HG02981 (cell line): ENCODE measurements around the gene DNAI1.

Experiments
- ATAC-seq: cut with Tn5 transposase; IDR thresholded peaks from one replicate; pipeline ENCODE4 v1.9.1; 2021; ENCODE audit warnings: mild to moderate bottlenecking, moderate library complexity; ENCODE audit not compliant: unreplicated experiment

The DNAI1 gene

DNA sequence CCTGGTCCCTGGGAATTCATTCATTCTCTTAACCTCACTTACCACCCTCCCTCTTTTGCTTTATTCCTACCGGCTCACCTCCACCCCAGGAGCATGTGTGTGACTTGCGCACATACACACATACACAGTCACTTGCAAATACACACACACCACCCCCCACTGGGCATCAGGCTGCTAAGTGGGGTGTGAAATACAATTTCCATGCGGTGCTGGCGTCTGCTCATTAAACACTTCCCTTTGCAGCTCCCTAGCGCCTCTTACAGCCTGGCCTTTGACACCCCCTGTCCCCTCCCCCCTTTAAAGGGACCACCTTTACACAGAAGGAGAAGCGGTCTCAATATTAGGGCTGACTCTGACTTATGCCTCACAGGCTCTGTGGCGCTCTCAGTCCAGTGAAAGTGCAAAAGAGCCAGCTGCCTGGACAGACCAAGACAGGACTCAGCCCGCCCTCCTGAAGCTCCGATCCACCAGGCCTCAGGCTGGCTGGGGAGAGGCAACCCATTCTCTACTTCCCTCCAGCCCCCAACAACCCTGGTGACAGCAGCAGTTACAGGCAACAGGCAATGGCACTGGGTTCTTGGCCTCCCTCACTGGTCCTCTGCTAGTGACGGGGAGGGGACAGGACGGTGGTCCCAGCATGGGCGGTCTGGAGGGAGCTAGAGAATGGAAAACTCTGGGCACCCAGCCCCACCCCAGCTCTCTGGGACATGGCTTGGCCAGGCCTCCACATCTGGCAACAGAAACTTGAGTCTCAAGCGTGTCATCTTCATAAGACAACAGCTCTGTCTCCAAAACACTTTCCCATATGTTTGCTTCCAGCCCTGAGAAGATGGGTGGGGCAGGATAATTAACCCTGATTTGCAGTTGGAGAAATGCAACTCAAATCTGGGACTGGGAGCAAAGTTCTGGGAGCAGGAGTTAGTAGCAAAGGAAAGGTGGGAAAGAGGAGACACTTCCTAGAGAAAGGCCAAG is 52.2 kb downstream of the DNAI1 start:
- no peak for ATAC-seq

DNA sequence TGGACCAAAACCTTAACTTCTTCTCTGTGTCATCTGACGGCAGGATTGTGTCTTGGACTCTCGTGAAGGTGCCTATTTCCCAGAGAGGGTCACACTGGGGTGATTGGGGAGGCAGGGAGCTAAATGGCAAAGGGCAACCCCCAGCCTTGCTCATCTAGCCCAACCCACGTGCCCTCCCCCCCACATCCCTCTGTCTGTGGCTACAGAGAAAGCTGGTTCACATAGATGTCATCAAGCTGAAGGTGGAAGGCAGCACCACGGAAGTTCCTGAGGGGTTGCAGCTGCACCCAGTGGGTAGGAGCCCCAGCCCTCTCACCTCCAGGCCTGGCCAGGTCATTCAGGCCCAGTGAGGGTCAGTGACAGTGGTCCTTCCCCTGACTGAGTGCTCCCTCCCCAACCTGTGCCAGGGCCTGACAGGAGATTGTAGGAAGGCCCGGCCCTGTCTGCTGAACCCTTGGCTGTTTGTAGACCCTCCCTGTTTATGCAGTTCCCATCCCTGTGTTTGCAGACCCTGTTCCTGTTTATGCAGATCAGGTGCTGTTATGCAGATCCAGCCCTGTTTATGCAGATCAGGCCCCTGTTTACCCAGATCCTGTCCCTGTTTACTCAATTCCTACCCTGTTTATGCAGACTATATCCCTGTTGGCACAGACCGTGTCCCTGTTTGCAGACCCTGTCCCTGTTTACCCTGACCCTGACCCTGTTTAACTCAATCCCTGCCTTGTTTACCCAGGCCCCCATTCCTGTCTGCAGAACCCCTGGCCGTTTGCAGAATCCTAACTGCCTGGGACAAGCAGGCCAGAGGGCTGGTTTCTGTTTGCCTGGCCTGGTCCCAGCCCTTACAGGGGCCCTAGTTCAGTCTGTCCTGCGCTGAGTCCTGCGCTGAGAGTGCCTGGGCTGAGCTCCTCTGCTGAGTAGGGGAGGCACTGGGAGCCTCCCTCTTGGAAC is 53.8 kb downstream of the DNAI1 start:
- no peak for ATAC-seq

DNA sequence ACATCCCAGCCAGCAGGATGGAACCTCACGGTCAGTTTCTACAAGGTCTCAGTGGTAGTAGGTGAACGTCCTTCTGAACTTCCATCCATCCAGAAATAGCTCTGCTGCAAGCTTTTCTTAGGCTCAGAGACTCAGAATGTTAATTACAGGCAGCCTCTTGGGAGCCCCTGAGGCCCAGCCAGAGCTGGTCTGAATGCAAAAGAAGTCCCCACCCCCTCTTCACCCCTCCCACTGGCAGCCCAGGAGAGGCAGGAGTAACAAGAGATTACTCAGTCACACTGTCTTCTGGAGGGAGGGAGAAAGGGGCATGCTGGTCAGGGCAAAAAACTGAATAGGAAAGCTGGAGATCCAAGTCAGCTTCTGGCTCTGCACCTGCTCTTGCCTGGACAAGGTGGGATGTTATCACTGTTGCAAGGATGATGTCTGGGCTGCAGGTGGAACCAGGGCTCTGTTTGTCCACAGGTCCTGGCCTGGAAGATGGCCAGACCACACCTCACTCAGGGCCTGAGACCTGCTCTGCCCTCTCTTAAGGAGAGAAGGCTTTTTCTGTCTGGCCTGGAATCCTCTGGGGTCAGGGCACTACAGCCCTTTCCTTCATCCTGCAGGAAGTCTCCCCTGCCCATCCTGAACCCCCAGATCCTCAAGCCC is 55.1 kb downstream of the DNAI1 start:
- ATAC-seq: no peak

DNA sequence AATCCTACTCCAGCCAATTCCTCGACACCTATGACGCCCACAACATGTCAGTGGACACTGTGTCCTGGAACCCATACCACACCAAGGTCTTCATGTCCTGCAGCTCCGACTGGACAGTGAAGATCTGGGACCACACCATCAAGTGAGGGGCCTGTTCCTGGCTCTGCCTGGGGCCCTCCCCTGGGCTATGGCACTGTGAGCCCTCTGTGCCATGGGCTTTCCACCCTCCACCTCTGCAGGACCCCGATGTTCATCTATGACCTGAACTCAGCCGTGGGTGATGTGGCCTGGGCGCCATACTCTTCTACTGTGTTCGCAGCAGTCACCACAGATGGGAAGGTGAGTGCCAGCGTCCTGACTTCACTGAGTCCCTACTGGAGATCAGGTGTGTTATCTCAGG is 55.8 kb downstream of the DNAI1 start:
- ATAC-seq: no peak

DNA sequence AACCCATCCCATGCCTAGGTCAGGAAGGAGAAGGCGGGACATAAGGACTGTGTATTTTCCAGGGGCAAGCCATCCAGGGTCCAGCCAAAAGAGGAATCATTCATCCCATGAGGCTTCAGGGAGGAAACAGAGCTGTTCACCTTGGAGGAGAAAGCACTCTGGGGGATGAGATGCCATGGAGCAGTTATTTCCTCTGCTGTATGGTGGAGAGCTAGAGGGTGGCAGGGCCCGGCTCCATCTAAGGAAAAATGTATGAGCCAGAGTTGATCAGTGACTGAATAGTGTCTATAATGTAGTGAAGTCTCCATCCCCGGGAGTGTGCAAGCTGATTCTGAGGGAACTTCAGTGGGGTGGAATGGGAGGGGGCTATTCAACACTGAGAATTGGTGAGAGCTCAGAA is 56.2 kb downstream of the DNAI1 start:
- ATAC-seq: no peak

DNA sequence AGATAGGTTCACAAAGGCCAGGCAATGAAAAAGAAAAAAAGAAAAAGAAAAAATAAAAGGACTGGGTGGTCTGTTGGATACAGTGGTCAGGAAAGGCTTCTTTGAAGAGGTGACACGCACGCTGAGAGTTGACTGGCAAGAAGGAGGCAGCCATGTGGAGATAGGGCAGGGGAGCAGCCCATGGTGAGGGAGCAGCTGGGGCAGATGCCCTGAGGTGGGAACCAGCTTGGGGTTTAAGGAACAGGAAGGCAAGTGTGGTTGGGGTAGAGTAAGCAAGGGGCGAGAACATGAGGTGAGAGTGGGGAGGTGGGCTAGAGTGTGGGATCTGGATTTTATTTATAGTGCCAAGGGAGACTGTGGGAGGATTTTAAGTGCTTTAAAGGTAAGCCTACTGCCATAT is 57.4 kb downstream of the DNAI1 start:
- ATAC-seq: no peak

DNA sequence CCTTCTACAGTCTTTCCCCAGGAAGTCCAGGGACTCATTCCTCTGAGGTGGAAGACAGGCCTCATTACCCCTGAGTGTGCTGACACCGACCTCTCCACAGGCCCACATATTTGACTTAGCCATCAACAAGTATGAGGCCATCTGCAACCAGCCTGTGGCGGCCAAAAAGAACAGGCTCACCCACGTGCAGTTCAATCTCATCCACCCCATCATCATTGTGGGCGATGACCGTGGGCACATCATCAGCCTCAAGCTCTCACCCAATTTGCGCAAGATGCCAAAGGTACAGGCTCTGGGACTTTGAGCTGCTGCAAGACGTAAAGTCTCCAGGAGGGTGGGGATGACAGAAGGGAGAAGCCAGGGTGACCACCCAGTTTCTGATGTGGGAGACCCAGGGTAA is 58.6 kb downstream of the DNAI1 start:
- no peak for ATAC-seq

DNA sequence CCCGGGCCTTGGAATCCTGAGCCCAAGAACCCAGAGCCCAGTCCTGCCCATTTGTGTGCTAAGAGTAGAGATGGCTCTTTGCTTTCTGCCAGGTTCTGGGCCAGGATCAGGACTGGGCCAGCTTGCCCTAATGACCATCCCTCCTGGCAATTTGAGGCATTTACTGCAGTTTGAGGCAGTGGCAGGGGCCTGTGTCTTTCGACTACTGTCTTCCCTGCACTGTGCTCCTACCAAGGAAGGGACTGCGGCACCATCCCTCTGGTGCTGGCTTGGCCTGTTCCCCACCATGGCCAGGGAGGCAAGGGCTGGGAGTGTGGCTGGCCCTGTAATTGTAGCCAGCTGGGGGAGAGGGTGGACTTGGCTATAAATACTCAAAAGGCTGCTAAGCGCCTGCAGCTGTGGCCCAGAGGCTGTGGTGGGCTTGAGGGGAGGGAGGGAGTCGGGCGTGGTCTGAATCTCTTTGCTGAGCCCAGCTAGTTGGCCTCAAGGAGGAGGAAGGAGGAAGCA is 59.6 kb downstream of the DNAI1 start:
- ATAC-seq: no peak

DNA sequence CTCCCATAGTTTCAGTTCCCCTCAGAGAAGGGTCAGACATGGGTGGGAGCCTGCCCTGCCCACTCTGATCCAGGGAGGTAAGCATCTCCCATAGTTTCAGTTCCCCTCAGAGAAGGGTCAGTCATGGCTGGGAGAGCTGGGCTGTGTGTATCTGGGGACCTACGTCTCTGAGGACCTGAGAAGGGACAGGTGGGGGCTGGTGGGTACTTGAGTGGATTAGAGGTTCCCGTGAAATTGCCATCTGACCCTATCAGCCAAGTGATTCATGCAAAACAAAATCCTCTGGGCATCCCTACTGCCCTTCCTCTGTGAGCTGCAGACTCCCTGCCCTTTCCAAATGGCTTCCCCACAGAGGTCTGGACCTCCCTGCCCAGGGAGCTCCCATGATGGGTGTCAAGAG is 60.3 kb downstream of the DNAI1 start:
- ATAC-seq: no peak

DNA sequence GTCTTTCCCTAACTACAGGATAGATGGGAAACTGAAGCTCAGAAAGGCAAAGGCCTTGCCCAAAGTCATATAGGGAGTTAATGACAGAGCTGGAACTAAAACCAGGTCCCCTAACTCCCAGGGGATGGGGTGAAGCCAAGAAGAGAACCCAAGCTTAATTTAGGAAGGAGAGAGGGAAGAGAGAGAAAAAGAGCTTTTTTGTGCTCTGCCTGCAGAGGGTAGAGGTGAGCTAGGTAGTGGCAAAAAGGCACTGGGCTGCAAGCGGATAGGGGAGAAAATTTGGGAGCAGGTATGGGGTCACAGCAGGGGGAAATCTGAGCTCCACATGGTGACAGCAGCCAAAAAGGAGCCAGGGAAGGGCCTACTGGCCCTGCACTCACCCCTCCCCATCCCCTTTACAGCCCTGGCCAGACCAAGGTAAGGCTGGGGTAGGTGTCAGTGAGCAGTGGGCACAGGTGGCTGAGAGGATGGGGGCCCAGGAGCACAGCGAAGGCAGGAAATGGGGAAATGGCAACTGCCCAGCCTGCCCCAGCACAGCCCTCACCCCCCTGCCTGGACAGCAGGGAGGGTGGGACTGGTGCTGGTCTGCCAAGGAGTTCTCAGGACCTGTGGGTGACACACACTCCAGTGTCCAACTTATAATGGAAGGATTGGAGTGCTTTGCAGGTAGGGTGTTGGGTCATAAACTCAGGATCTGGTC is 60.9 kb downstream of the DNAI1 start:
- ATAC-seq: no peak

DNA sequence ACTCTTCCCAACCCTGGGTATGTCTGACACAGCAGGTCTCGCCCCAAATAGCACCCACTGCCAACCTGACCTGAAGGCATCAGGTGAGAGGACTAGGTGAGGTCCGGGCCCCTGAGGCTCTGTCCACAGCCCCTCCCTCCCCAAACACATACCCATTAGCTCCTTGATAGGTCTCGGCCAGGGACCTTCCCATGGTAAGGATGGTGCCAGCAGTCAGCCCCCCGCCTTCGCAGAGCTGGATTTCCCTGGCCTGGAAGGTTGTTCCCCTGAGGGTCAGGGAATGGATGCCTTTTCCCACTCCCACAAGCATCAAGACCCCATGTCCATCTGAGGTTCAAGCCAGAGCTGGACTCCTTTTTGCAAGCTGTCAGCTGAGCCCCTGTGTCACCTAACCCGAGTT is 61.5 kb downstream of the DNAI1 start:
- ATAC-seq: no peak

DNA sequence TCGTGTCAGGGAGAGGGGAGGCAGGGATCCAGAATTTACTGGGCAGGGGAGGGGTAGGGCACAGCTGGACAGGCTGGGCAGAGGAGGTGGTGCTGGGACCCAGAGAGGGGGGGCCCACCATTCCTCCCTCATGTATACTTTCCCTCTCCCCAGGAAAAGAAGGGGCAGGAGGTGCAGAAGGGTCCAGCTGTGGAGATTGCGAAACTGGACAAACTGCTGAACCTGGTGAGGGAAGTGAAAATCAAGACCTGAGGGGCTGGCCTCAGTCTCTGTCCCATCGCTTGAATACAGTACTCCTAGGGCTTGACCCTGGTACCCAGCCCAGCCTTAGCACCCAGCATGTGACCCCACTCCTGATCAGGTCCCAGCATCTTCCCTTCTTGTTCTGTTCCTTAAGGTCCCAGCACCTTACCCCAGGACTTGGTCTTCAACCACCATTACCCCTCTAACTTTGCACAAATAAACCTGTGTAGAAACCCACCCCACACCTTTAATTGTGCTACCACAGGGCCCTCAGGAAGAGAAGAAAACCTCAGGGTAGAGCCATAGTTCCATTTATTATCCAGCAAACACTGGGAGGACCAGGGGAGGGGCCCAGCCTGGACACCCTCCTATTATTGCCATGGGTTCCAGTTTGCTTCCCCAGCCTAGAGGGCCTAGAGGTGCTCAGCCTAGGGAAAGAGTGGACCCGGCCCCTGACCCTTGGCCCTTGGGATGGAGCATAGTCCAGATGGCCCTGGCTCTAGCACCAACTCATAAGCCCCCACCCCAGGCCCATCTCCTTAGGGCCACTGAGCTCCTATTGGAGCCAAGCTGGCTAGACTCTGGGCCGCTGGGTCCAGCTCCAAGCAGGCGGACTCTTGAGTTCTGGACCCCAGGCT is 62.1 kb downstream of the DNAI1 start:
- no peak for ATAC-seq

DNA sequence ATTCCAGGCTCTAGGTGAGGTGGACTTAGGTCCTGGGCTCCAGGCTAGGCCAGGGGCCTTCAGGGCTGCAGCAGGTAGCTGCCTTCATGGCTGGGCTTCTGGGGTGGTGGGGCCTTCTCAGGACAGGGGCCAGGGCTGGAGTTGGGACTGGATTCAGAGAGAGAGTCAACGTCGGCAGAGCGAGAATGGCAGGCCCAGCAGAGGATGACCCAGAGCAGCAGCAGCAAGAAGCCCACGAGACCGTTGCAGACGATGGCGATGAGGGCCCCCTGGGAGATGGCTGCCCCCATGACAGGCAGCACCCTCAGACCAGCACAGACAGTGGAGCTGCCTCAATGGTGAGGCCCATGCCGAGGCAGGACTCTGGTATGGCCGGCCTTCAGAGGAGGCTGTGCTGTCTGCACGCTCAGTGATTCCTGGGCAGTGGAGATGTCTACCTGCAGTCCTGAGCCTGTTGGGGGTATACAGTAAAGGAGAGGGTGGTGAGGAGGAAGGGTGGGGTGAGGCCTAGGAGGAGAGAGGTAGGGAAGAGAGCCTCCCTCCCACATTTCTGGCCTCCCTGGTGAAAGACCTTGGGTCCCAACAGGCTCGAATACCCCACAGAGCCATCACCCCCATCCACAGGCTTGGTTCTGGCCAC is 62.9 kb downstream of the DNAI1 start:
- no peak for ATAC-seq

DNA sequence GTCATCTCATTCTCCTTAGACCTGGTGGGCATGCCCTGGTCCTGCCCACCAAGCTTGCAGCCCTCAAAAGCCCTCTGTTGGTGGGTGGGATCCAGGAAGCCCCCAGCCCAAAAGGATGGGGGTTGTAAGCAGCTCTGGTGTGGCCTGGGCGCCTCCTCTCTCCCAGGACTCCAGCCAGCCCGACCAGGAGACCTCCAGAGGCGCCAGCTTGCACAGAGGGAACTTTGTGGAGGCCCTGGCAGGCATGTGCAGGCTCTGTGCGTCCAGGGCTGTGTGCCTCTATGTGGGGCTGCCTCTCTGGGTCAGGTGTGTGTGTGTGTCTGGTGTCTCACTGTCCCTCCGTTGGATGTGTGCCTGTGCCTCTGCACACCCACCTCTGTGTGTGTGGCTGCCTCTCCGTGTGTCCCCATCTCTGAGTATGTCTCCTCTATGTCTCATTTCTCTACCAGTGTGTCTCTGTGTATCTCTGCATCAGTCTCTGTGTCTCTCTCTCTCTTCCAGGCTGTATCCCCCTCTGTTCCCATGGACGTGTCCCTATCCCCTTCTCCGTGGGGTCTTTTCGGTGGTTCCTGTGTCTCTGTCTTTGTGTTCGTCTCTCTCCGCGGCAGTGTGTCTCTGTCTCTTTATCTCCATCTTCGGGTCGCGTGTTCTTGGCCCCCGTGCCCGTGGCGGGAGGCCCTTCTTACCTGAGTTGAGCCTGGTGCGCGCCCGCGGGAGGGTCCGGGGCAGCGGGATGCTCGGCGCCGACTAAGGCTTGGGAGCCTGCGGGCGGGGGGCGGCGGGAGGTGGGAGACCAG is 63.7 kb downstream of the DNAI1 start:
- no peak for ATAC-seq

DNA sequence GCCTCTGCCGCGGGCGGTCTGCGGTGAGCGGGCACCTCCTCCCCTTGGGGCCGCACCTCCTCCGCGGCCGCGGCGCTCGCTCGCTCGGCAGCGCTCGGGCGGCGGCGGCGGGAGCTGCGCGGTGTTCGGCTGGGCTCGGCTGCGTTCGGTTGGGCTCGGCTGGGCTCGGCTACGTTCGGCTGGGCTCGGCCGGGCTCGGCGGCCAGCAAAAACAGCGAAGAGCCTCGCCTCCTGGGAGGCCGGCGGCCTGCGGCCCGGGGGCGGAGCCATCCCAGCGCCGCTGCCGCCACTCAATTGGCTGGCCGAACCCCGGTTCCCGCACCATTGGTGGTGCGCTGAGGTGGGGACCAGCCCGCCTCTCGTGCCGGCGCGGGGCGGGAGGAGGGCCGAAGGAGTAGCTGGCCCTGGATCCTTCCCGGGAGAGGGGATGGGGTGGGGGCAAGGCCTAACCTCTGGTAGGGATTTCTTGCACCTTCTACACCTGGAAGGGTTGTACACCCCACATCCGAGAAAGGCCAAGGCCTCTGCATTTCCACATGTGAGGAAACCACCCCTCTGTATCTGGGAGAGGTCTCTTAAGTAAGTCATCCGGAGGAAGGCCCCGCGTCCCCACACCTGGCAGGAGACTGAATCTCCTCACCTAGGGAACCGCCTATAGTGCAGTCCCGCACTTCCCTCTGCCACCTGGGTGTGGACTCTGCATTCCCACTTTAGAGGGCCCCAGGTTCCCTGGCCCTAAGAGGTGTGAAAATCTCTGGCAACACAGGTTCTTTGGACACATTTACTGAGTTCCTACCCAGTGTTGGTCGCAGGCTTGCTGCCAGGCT is 64.6 kb downstream of the DNAI1 start, which contains the start of gene ENHO:
Gene ENHO, minus strand, starts transcription at position 20 of the 827 bp plus-strand sequence. CDS start 1,295 bp downstream, outside the sequence.
- ATAC-seq: peak; percentile 77

DNA sequence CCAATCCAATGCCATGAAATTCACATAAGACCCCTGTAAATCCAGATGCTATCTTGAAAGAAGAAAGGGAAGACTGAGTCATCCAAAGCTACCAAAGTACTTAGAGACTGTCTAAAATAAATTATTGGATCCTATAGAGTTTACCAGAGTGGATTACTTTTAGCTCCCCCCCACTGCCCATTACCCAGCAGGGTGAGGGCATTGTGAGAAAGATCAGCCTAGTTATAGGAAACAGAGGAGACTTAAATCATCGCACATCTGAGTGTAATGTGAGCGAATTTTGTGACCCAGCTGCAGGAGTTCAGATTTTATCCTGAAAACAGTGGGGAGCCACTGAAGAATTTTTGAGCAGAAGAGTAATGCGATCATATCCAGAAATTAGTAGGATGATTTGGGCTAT is 65.7 kb downstream of the DNAI1 start:
- no peak for ATAC-seq

DNA sequence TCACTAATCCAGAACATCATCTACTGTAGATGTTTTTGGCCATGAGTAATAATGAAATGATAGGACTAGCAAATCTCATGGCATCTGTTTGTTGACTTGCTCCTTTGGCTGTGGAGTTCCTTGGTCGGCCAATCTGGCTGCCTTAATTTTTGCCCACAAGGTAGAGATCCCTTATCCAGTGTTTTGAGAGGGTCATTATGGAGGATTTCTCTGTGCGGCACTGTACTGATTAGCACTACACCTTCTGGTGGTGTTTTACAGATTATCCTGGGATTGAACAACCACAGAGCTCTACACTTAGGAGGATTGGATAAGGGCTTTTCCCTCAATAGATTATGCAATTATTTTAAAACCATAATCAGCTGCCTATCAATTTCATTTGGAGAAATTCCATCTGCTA is 67.4 kb downstream of the DNAI1 start:
- no peak for ATAC-seq
